Peyer's patch (tissue), 4 donors: Measurements from ENCODE around the gene ESYT2.

Experiments
- POLR2A ChIP-seq, 2 donors: fragments of 450-650 bp; IDR thresholded peaks; one replicate each; pipeline ENCODE4 v1.5.1; 2017; ENCODE audit warnings: antibody characterized with exemption in 2 of 2, mild to moderate bottlenecking in 2 of 2, moderate library complexity in 2 of 2
- TF ChIP-seq, protein P1 (sequence below), 6 experiments: fragments of 450-650 bp in 4 of 6; fragments of 200-600 bp in 2 of 6; sonication (generic) in 1 of 6; IDR thresholded peaks; one replicate each; pipeline ENCODE4 v1.5.1; 2017 to 2019; ENCODE audit warnings: antibody characterized with exemption in 6 of 6, mild to moderate bottlenecking in 3 of 6, moderate library complexity in 1 of 6

GRCh38 chr7:158758586-158759244 lies 70.6 kb downstream of the ESYT2 start:
- no peak for TF ChIP-seq POLR2A (IDR thresholded peaks at IDR 0.05)
- TF ChIP-seq, protein P1, sequence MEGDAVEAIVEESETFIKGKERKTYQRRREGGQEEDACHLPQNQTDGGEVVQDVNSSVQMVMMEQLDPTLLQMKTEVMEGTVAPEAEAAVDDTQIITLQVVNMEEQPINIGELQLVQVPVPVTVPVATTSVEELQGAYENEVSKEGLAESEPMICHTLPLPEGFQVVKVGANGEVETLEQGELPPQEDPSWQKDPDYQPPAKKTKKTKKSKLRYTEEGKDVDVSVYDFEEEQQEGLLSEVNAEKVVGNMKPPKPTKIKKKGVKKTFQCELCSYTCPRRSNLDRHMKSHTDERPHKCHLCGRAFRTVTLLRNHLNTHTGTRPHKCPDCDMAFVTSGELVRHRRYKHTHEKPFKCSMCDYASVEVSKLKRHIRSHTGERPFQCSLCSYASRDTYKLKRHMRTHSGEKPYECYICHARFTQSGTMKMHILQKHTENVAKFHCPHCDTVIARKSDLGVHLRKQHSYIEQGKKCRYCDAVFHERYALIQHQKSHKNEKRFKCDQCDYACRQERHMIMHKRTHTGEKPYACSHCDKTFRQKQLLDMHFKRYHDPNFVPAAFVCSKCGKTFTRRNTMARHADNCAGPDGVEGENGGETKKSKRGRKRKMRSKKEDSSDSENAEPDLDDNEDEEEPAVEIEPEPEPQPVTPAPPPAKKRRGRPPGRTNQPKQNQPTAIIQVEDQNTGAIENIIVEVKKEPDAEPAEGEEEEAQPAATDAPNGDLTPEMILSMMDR (IDR thresholded peaks at IDR 0.05), result no peak
